Thoracic aorta (tissue), 2 donors: ENCODE data around the gene OR10A6. TPM values are rescaled to one million over a fixed set of nuclear protein-coding genes. Genes with fewer than 3 reads are reported as not detected.

Source experiments
- ATAC-seq: fragments of 150-250 bp; one replicate; pipeline ENCODE4 v1.8.0; 2017; ENCODE audit warnings: low read depth; ENCODE audit not compliant: insufficient number of reproducible peaks, low FRiP score
- DNase-seq: peaks from one replicate; pipeline ENCODE4 v3.0.0-alpha.2; 2020; ENCODE audit warnings: low spot score
- H3K27ac ChIP-seq, 2 donors: fragments of 200-600 bp; sonication (generic); 1 replicate in 1 of 2; 2 replicates in 1 of 2; pipeline ENCODE4 v1.5.1; 2016; ENCODE audit warnings: mild to moderate bottlenecking in 2 of 2, moderate library complexity in 2 of 2
- H3K27me3 ChIP-seq: fragments of 200-600 bp; sonication (generic); replicated peaks from 2 replicates; pipeline ENCODE4 v1.6.0; 2016; ENCODE audit warnings: mild to moderate bottlenecking; ENCODE audit not compliant: insufficient read depth
- H3K36me3 ChIP-seq: fragments of 200-600 bp; sonication (generic); one replicate; pipeline ENCODE4 v1.5.1; 2016
- H3K4me1 ChIP-seq, 2 donors: fragments of 200-600 bp; sonication (generic); 1 replicate in 1 of 2; 2 replicates in 1 of 2; pipeline versions ENCODE4 v1.5.1 to v1.6.0; 2016; ENCODE audit warnings: low read depth in 2 of 2, mild to moderate bottlenecking in 1 of 2; ENCODE audit not compliant: control insufficient read depth in 1 of 2
- H3K4me3 ChIP-seq: fragments of 200-600 bp; sonication (generic); 2 replicates; pipeline ENCODE4 v1.5.1; 2016; ENCODE audit warnings: mild to moderate bottlenecking
- H3K9me3 ChIP-seq: fragments of 200-600 bp; sonication (generic); 2 replicates; pipeline ENCODE4 v1.5.1; 2016
- CTCF ChIP-seq: fragments of 200-600 bp; sonication (generic); IDR thresholded peaks from one replicate; pipeline ENCODE4 v1.5.1; 2019; ENCODE audit warnings: antibody characterized with exemption
- total RNA-seq, 2 donors: library from RNA; depleted of rRNA; stranded (reverse); fragments of >200 nt; gene quantifications; one replicate each; pipeline versions ENCODE4 v1.1.0 to v1.2.3, GENCODE V29; 2016

The OR10A6 gene
- total RNA-seq, 2 donors from 2014 or later = not detected

GRCh38 chr11:7964873-7965272 is 33.8 kb upstream of the OR10A6 start:
- no peaks in the 10 kb centered on the region for H3K4me1 ChIP-seq
- no peak overlapping the region for H3K4me3 ChIP-seq
- no peaks in the 10 kb centered on the region for H3K27me3 ChIP-seq
- no peak for TF ChIP-seq CTCF
- no peaks in the 10 kb centered on the region for H3K36me3 ChIP-seq
- peak overlapping the region in 1 of 2 donors; percentile 38 for H3K27ac ChIP-seq
- ATAC-seq (no peak), DNase-seq (no peak)
- no peaks in the 10 kb centered on the region for H3K9me3 ChIP-seq

- H3K4me1 ChIP-seq = no peaks in the 10 kb centered on the region
- H3K36me3 ChIP-seq = no peaks in the 10 kb centered on the region
- no peaks in the 10 kb centered on the region for H3K9me3 ChIP-seq
- no peak overlapping the region for H3K4me3 ChIP-seq
- TF ChIP-seq CTCF = no peak
- no peak for DNase-seq
- H3K27me3 ChIP-seq = no peaks in the 10 kb centered on the region
- no peak for ATAC-seq
- peak overlapping the region in 1 of 2 donors; percentile 38 for H3K27ac ChIP-seq
Observed at GRCh38 chr11:7964261-7964660, 33.2 kb upstream of the OR10A6 start.

GRCh38 chr11:7955191-7955590 is 24.1 kb upstream of the OR10A6 start:
- Histone ChIP-seq H3K4me1 (no peaks in the 10 kb centered on the region), H3K27me3 (peaks cover 8% of the 10 kb centered on the region), H3K4me3 (no peak overlapping the region), H3K36me3 (no peaks in the 10 kb centered on the region), H3K27ac (no peak overlapping the region), H3K9me3 (no peaks in the 10 kb centered on the region)
- TF ChIP-seq CTCF = no peak
- no peak for DNase-seq
- no peak for ATAC-seq

GRCh38 chr11:7949934-7950333 is 18.9 kb upstream of the OR10A6 start:
- Histone ChIP-seq H3K36me3 (no peaks in the 10 kb centered on the region), H3K4me1 (no peaks in the 10 kb centered on the region), H3K4me3 (no peak overlapping the region), H3K27me3 (peaks cover 8% of the 10 kb centered on the region), H3K9me3 (no peaks in the 10 kb centered on the region), H3K27ac (no peak overlapping the region)
- ATAC-seq = no peak
- no peak for DNase-seq
- TF ChIP-seq CTCF = no peak

- Histone ChIP-seq H3K36me3 (no peaks in the 10 kb centered on the region), H3K4me3 (no peak overlapping the region), H3K27me3 (no peaks in the 10 kb centered on the region), H3K9me3 (peaks cover 14% of the 10 kb centered on the region), H3K4me1 (no peaks in the 10 kb centered on the region), H3K27ac (no peak overlapping the region)
- no peak for DNase-seq
- no peak for ATAC-seq
- no peak for TF ChIP-seq CTCF
Observed at GRCh38 chr11:7944123-7944522, 13.1 kb upstream of the OR10A6 start.
